A673 (cell line): ENCODE measurements around the gene KAZN. TPM values are rescaled to one million over a fixed set of nuclear protein-coding genes. Genes with fewer than 3 reads are reported as not detected.

Experiments
- BruUV-seq: library from RNA; stranded (reverse); fragments of 400-500 nt; replicated peaks from 2 replicates; lab custom pipeline; 2021; lab: Mats Ljungman, UMichigan
- CTCF ChIA-PET: fragments of 300-600 bp; sonication (Branson Sonifier 250); formaldehyde crosslinking; loops from one replicate; lab custom pipeline; 2022; ENCODE audit warnings: antibody characterized with exemption; lab: Charles Lee
- POLR2A ChIA-PET: fragments of 300-600 bp; sonication (Branson Sonifier 250); formaldehyde crosslinking; loops from one replicate; lab custom pipeline; 2022; ENCODE audit warnings: antibody characterized with exemption; ENCODE audit not compliant: low non-redundant PET; lab: Charles Lee
- DNase-seq: peaks from one replicate; pipeline ENCODE4 v3.0.0-alpha.2; 2015; ENCODE audit warnings: low spot score
- H3K27ac ChIP-seq: fragments of 200-600 bp; sonication (generic); 2 replicates; pipeline ENCODE4 v1.5.1; 2016; ENCODE audit warnings: mixed run types, low read depth, mild to moderate bottlenecking, mixed read lengths, antibody characterized with exemption, low read length; ENCODE audit not compliant: poor library complexity, severe bottlenecking
- H3K27me3 ChIP-seq: fragments of 200-600 bp; sonication (generic); replicated peaks from 2 replicates; pipeline ENCODE4 v1.6.1; 2017; ENCODE audit warnings: mixed run types, low read depth, mild to moderate bottlenecking, mixed read lengths, antibody characterized with exemption, low read length; ENCODE audit not compliant: insufficient read depth, poor library complexity
- H3K36me3 ChIP-seq: fragments of 200-600 bp; sonication (generic); 2 replicates; pipeline ENCODE4 v1.6.1; 2016; ENCODE audit warnings: mixed run types, mild to moderate bottlenecking, mixed read lengths, antibody characterized with exemption, low read length; ENCODE audit not compliant: insufficient read depth, poor library complexity, severe bottlenecking
- H3K4me1 ChIP-seq: fragments of 200-600 bp; sonication (generic); 2 replicates; pipeline ENCODE4 v1.6.1; 2017; ENCODE audit warnings: mixed run types, mild to moderate bottlenecking, mixed read lengths, antibody characterized with exemption, low read length; ENCODE audit not compliant: insufficient read depth, poor library complexity, severe bottlenecking
- H3K4me3 ChIP-seq: fragments of 200-600 bp; sonication (generic); 2 replicates; pipeline ENCODE4 v1.5.1; 2016; ENCODE audit warnings: low read depth, mixed run types, mild to moderate bottlenecking, mixed read lengths, low read length; ENCODE audit not compliant: poor library complexity, severe bottlenecking
- H3K9me3 ChIP-seq: fragments of 200-600 bp; sonication (generic); 2 replicates; pipeline ENCODE4 v1.6.1; 2016; ENCODE audit warnings: mixed run types, low read depth, mild to moderate bottlenecking, mixed read lengths, antibody characterized with exemption, low read length; ENCODE audit not compliant: poor library complexity, severe bottlenecking
- EZH2 ChIP-seq: fragments of 200-600 bp; sonication (generic); IDR thresholded peaks from 2 replicates; pipeline ENCODE4 v1.6.1; 2017; ENCODE audit warnings: borderline replicate concordance, low read depth, mild to moderate bottlenecking, mixed read lengths, antibody characterized with exemption, low read length; ENCODE audit not compliant: poor library complexity, severe bottlenecking
- intact Hi-C: fragments of 100-400 bp; cut with micrococcal nuclease; formaldehyde crosslinking; loops from one replicate; pipeline ENCODE4 v1.10.0; 2022; ENCODE audit not compliant: unreplicated experiment
- total RNA-seq: library from RNA; stranded (reverse); gene quantifications from 2 replicates; pipeline ENCODE4 v1.2.3, GENCODE V29; 2021
- TF ChIP-seq, protein P1 (sequence below): fragments of 300-800, 200-600 bp; sonication (generic); conservative IDR thresholded peaks from 2 replicates; pipeline ENCODE4 v1.5.1; 2017; ENCODE audit warnings: low read depth, mild to moderate bottlenecking, antibody characterized with exemption, low read length, moderate library complexity, mixed read lengths

KAZN gene
- total RNA-seq, 1 experiment from 2014 or later, result 8.0 TPM

DNA sequence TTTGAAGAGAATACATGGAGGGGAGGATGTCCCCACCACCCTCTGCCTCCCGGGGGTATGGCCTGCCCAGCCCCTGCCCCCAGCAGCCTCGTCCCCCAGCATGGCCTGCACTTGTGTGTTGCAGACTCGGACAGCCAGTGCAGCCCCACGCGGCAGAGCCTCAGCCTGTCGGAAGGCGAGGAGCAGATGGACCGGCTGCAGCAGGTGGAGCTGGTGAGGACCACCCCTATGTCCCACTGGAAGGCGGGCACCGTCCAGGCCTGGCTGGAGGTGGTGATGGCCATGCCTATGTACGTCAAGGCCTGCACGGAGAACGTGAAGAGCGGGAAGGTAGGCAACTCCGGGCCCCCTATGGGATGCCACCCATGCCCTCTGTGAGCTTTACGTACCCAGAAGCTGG, 495.6 kb downstream of the KAZN start:
- ChIA-PET POLR2A (no interaction called here), CTCF (no interaction called here)
- no peak for DNase-seq
- H3K4me1 ChIP-seq, result no peaks in the 10 kb centered on the region
- H3K4me3 ChIP-seq, result no peak overlapping the region
- H3K36me3 ChIP-seq, result no peaks in the 10 kb centered on the region
- intact Hi-C loops, result no loop called here
- no peak for TF ChIP-seq EZH2
- TF ChIP-seq, protein P1, sequence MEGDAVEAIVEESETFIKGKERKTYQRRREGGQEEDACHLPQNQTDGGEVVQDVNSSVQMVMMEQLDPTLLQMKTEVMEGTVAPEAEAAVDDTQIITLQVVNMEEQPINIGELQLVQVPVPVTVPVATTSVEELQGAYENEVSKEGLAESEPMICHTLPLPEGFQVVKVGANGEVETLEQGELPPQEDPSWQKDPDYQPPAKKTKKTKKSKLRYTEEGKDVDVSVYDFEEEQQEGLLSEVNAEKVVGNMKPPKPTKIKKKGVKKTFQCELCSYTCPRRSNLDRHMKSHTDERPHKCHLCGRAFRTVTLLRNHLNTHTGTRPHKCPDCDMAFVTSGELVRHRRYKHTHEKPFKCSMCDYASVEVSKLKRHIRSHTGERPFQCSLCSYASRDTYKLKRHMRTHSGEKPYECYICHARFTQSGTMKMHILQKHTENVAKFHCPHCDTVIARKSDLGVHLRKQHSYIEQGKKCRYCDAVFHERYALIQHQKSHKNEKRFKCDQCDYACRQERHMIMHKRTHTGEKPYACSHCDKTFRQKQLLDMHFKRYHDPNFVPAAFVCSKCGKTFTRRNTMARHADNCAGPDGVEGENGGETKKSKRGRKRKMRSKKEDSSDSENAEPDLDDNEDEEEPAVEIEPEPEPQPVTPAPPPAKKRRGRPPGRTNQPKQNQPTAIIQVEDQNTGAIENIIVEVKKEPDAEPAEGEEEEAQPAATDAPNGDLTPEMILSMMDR, result no peak
- H3K9me3 ChIP-seq, result no peaks in the 10 kb centered on the region
- no TSS peak for BruUV-seq
- H3K27ac ChIP-seq, result no peak overlapping the region
- no peaks in the 10 kb centered on the region for H3K27me3 ChIP-seq

DNA sequence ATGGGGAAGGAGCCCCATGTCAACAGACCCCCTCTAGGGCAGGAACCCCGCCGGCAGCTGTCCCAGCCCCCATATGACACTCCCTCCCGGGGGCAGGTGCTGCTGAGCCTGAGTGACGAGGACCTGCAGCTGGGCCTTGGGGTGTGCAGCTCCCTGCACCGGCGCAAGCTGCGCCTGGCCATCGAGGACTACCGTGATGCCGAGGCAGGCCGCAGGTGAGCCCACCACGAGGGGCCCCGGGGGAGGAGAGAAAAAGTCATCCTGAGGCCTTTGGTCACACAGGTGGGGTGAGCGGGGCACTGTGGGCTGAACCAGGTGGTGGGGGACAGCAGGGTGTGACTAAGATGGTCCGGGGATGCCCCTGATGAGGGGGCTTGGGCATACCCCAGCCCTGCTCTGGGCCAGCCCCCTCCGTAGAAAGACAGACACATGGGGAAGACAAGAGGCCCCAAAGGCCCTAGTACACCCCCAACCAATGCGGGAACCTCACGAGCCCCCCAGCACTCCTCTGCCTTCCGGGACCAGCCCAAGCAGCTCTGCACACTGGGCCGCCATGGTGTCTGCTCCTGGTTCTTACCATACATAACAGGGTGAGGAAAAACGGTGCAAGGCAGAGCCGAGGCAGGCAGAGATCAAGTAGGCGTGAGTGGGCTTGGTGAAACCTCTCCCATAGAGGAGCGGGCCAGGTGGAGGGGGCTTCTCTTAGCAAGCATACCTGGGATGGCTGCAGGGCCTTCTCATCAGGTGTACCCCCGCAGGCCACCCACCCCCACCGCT, 496.4 kb downstream of the KAZN start:
- BruUV-seq, result no TSS peak

DNA sequence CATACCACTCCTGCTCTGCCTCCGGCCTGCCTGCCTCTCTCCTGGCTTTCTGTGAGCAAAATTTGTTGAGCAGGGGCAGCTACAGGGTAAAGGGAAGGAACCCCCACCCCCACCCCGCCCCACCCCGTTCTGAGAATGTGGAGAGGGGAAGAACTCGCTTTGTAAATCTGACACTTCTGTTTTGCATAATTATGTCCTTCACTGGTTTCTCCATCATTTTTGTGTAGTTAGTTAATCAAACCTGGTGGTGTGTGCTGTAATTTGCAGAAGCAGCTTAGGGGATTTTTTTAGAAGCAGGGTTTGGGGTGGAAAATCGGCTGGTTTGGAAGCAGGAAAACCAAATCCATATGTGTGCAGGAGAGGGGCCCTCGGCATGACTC, 497.0 kb downstream of the KAZN start:
- ChIA-PET POLR2A (no interaction called here), CTCF (no interaction called here)
- TF ChIP-seq, protein P1, result no peak
- no peak for TF ChIP-seq EZH2
- Histone ChIP-seq H3K36me3 (no peaks in the 10 kb centered on the region), H3K27ac (no peak overlapping the region), H3K9me3 (no peaks in the 10 kb centered on the region), H3K4me1 (no peaks in the 10 kb centered on the region), H3K27me3 (no peaks in the 10 kb centered on the region), H3K4me3 (no peak overlapping the region)
- no peak for DNase-seq
- intact Hi-C loops, result no loop called here
- no TSS peak for BruUV-seq

More for the DNA sequence above, 496.4 kb downstream of the KAZN start:
- Histone ChIP-seq H3K9me3 (no peaks in the 10 kb centered on the region), H3K4me1 (no peaks in the 10 kb centered on the region), H3K4me3 (no peak overlapping the region), H3K27ac (no peak overlapping the region), H3K27me3 (no peaks in the 10 kb centered on the region), H3K36me3 (no peaks in the 10 kb centered on the region)
- no peak for DNase-seq
- ChIA-PET CTCF (no interaction called here), POLR2A (no interaction called here)
- TF ChIP-seq, protein P1, result no peak
- no peak for TF ChIP-seq EZH2
- intact Hi-C loops, result no loop called here
